COLO668 (cell line): Measurements from ENCODE around the gene PRSS27.
A peak's percentile ranks its signal among the peaks of the same experiment; 100 is the strongest.
"Not testable (repeated sequence)": the region's sequence is repeated elsewhere in the genome, so short reads cannot be mapped to it uniquely, and the experiment has no call there.

Experiments
- DNase-seq: peaks from one replicate; lab custom pipeline; 2025; ENCODE audit not compliant: unreplicated experiment; lab: John Stamatoyannopoulos, UW

Gene PRSS27

GRCh38 chr16:2728034-2728433, 8.0 kb upstream of the PRSS27 start:
- DNase-seq, result no peak

DNA sequence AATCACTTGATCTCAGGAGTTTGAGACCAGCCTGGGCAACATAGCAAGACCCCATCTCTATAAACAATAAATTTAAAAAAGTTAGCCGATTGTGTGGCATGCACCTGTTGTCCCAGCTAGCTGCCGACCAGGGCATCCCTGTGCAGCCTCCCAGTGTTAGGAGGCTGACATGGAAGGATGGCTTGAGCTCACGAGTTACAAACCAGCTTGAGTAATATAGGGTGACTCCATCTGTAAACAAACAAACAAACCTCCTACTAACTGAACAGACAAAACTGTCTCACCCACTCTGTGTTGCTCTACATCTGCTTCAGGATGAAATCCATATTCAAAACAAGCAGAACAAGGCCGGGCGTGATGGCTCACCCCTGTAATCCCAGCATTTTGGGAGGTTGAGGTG, 6.9 kb upstream of the PRSS27 start:
- no peak for DNase-seq

DNA sequence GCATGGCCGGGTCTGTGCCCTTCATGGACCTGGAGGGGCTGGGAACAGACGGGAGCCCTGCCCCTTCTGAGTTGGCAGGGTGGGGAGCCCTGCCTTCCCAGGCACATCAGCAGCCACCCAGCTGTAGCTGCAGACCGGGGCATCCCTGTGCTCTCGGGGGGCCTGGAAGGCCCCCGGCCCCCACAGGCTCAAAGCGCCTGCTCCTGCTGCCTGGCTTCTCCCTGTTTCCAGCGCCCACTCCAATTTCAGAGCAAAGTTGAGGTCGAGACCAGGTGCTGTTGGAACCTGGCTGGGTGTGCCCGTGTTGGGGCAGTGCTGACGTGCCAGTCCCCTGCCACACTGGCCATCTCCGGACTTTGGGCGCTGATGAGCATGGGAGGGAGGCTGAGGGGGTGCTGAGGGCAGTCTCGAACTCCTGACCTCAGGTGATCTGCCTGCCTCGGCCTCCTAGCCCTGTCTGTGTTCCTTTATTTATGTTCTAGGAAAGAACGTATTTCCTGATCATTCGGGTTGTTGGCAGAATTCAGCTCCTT, 4.9 kb upstream of the PRSS27 start:
- no peak for DNase-seq

DNA sequence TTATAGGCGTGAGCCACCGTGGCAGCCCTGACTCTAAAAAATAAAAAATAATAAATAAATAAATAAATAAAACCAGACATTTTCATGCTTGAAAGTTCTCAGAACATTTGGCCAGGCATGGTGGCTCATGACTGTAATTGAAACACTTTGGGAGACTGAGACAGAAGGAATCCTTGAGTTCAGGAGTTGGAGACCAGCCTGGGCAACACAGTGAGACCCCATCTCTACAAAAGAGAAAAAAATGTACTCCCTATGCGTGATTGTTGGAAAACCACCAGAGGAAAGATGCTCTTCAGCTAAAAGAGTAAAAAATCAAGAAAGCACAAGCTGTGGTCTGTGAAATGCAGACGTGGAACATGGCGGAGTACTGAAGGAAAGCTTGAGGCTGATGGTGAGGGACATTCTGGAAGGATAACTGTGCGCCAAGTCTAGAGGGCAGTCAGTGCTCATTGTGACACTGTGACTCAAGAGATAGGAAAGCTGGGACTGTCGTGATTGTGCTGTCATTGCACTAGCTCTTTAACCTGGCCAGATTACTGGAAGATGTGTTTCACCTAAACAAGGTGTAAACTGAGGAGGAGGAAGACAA, 4.2 kb upstream of the PRSS27 start:
- DNase-seq, result no peak

GRCh38 chr16:2721634-2722173, 1.7 kb upstream of the PRSS27 start:
- not testable (repeated sequence) for DNase-seq

GRCh38 chr16:2720719-2721633, 952 bp upstream of the PRSS27 start:
- DNase-seq, result peak; percentile 94

GRCh38 chr16:2719328-2720063, 528 bp downstream of the PRSS27 start:
- peak; percentile 53 for DNase-seq

- no peak for DNase-seq
Measured at GRCh38 chr16:2717383-2718263, 2.4 kb downstream of the PRSS27 start.

DNA sequence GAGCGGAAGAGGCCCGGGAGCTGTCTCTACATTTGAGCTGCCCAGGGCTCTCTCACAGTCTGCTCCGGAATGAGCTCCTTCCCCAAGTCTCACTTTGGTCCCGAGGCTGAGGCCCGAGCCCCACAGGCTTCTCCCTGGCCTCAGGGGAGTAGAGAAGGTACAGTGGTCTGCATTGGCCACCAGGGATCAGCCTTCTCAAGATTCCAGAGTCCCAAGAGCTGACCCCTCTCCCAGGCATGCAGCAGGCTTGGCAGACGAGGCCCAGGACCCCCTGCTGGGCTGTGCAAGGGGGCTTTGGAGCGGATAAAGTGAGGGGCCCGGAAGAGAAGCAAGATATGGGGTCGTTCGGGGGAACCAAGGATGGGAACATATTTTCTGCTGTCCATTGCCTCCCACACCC, 3.1 kb downstream of the PRSS27 start:
- DNase-seq, result no peak

- no peak for DNase-seq
Measured at GRCh38 chr16:2715966-2716885, 3.8 kb downstream of the PRSS27 start.

- peak; percentile 55 for DNase-seq
Measured at GRCh38 chr16:2715519-2715918, 4.5 kb downstream of the PRSS27 start.

- DNase-seq, result peak; percentile 32
Measured at GRCh38 chr16:2715064-2715463, 5.0 kb downstream of the PRSS27 start.

GRCh38 chr16:2713985-2714774, 5.8 kb downstream of the PRSS27 start:
- DNase-seq, result peak; percentile 92

GRCh38 chr16:2713523-2713922, 6.5 kb downstream of the PRSS27 start:
- peak; percentile 8 for DNase-seq

- DNase-seq, result no peak
Measured at GRCh38 chr16:2712546-2712945, 7.5 kb downstream of the PRSS27 start.

DNA sequence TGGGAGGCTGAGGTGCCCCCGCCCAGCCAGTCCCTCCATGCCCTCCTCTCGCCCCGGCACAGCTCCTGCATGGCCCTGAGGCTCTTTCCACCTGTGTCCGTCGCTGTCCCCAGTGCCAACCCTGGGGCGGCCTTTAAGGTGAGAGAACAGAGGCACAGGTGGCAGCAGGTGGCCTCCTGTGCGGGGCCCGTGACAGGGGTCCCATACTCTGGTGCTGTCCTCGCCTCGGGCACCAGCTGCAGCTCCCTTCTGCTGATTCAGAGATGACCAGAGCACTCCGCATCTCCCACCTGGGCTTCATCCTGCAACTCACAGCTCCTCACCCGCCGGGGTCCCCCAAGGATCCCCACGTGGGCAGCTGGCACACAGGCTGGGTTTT, 8.0 kb downstream of the PRSS27 start:
- DNase-seq, result no peak

- no peak for DNase-seq
Measured at GRCh38 chr16:2711370-2712062, 8.5 kb downstream of the PRSS27 start.

GRCh38 chr16:2710711-2711231, 9.3 kb downstream of the PRSS27 start:
- DNase-seq, result no peak
